ENCODE measurements around the gene TYSND1. TPM values are rescaled to one million over a fixed set of nuclear protein-coding genes. Genes with fewer than 3 reads are reported as not detected.

TYSND1 gene
- total RNA-seq, 1 donor from 2014 or later, result 17.5 TPM

DNA sequence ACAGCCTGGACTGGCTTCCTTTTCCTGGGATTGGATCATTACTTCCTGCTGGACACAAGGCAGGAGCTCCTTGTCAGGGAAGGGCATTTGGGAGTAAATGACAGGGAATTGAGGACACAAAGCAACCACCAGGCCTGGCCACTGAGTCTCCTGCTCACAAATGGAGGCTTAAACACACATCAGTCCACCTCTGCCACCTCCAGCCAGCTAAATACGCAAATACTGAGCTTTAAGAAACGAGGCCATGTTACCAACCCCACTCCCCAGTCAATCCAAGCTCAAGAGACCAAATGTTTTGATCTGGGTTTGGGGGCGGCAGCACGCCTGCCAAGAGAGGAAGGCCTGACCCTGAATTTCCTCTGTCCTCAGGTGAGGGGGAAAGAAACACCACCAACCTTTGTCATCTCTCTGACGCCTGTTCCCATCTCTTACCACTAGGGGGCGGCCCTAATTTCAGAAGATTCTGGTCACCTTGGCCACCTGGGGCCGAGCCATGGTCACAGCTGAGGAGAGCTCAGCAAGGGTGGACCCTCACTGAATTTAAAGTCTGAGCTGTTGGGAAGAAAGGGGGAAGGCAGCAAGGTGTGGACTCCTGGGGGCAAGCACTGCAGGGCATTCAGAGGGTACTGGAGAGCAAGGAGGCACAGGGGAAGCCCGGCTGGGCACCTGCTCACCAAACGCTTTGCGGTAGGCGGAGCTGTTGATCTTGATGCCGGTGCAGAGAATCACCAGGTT, 30.4 kb downstream of the TYSND1 start:
- TF ChIP-seq, protein P1, sequence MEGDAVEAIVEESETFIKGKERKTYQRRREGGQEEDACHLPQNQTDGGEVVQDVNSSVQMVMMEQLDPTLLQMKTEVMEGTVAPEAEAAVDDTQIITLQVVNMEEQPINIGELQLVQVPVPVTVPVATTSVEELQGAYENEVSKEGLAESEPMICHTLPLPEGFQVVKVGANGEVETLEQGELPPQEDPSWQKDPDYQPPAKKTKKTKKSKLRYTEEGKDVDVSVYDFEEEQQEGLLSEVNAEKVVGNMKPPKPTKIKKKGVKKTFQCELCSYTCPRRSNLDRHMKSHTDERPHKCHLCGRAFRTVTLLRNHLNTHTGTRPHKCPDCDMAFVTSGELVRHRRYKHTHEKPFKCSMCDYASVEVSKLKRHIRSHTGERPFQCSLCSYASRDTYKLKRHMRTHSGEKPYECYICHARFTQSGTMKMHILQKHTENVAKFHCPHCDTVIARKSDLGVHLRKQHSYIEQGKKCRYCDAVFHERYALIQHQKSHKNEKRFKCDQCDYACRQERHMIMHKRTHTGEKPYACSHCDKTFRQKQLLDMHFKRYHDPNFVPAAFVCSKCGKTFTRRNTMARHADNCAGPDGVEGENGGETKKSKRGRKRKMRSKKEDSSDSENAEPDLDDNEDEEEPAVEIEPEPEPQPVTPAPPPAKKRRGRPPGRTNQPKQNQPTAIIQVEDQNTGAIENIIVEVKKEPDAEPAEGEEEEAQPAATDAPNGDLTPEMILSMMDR (conservative IDR thresholded peaks at IDR 0.05), result peak; percentile 92
- H3K27me3 Mint-ChIP-seq, result no peaks in the 10 kb centered on the region
- H3K36me3 Mint-ChIP-seq, result peaks cover 15% of the 10 kb centered on the region
- H3K4me3 Mint-ChIP-seq, result no peak overlapping the region
- H3K4me1 Mint-ChIP-seq (ENCODE audit: unreplicated experiment), result no peaks in the 10 kb centered on the region
- DNase-seq (ENCODE audit: extremely low spot score, unreplicated experiment), result no peak
- no peaks in the 10 kb centered on the region for H3K9me3 Mint-ChIP-seq
- no peak overlapping the region for H3K27ac Mint-ChIP-seq

DNA sequence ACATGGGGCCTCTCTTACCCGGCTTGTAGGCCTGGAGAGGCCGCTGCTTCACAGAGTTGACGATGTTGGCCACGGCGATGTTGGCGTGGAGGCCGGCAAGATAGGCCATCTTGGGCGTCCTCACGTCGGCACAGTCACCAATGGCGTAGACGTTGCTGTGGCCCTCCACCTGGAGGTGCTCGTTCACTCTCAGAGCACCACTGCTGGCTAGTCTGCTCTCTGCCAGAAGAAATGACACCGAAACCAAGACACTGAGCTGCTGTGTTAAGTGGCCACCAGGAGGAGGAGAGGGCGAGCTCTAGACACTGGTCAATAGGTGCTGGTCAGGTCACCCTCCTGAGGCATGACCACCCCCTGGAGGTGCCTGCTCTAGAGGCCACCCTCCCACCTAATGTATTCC, 31.6 kb downstream of the TYSND1 start:
- TF ChIP-seq, protein P1 (conservative IDR thresholded peaks at IDR 0.05), result no peak
- peaks cover 16% of the 10 kb centered on the region for H3K36me3 Mint-ChIP-seq
- DNase-seq (ENCODE audit: extremely low spot score, unreplicated experiment), result no peak
- H3K9me3 Mint-ChIP-seq, result no peaks in the 10 kb centered on the region
- no peak overlapping the region for H3K27ac Mint-ChIP-seq
- no peak overlapping the region for H3K4me3 Mint-ChIP-seq
- H3K4me1 Mint-ChIP-seq (ENCODE audit: unreplicated experiment), result no peaks in the 10 kb centered on the region
- no peaks in the 10 kb centered on the region for H3K27me3 Mint-ChIP-seq

DNA sequence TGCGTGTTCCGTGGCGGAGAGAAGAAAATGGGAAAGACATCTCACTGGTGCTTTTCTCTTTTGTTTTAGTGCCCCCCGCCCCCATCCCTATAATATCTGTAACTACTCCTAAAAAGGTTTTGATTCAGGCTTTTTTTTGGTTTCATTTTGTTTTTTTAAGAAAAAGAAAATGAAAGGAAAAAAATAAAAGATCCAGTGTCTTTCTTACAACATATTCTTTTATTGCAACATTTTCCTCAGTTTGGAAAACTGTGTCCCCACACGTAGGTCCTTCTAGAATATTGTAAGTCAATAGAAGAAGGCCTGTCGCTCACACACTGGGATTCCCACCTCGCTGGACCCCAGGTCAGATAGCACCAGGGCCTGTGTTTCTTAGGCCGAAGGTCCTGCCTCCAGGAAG, 34.4 kb downstream of the TYSND1 start:
- Mint-ChIP-seq H3K36me3 (peaks cover 22% of the 10 kb centered on the region), H3K27me3 (no peaks in the 10 kb centered on the region), H3K9me3 (no peaks in the 10 kb centered on the region), H3K4me3 (no peak overlapping the region), H3K4me1 (ENCODE audit: unreplicated experiment) (peaks cover 4% of the 10 kb centered on the region), H3K27ac (no peak overlapping the region)
- no peak for DNase-seq (ENCODE audit: extremely low spot score, unreplicated experiment)
- TF ChIP-seq, protein P1 (conservative IDR thresholded peaks at IDR 0.05), result no peak

DNA sequence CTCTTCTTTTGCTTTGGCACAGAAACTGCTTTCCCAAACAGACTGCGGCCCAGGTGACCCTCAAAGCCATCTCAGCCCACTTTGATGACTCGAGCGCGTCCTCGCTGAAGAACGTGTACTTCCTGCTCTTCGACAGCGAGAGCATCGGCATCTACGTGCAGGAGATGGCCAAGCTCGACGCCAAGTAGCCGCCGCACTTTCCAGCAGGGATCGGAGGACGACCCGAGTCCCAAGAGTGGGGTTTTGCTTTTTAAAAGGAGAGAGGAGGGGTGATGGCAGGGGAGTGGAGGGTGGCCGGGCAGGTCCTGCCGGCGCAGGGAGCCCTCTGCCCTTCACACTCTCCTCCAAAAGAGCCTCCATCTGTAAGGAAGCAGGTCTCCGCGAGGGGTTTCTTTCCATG, 35.0 kb downstream of the TYSND1 start:
- DNase-seq (ENCODE audit: extremely low spot score, unreplicated experiment), result no peak
- peaks cover 4% of the 10 kb centered on the region for H3K4me1 Mint-ChIP-seq (ENCODE audit: unreplicated experiment)
- no peaks in the 10 kb centered on the region for H3K27me3 Mint-ChIP-seq
- TF ChIP-seq, protein P1 (conservative IDR thresholded peaks at IDR 0.05), result no peak
- no peak overlapping the region for H3K27ac Mint-ChIP-seq
- H3K4me3 Mint-ChIP-seq, result no peak overlapping the region
- no peaks in the 10 kb centered on the region for H3K9me3 Mint-ChIP-seq
- H3K36me3 Mint-ChIP-seq, result peaks cover 22% of the 10 kb centered on the region

DNA sequence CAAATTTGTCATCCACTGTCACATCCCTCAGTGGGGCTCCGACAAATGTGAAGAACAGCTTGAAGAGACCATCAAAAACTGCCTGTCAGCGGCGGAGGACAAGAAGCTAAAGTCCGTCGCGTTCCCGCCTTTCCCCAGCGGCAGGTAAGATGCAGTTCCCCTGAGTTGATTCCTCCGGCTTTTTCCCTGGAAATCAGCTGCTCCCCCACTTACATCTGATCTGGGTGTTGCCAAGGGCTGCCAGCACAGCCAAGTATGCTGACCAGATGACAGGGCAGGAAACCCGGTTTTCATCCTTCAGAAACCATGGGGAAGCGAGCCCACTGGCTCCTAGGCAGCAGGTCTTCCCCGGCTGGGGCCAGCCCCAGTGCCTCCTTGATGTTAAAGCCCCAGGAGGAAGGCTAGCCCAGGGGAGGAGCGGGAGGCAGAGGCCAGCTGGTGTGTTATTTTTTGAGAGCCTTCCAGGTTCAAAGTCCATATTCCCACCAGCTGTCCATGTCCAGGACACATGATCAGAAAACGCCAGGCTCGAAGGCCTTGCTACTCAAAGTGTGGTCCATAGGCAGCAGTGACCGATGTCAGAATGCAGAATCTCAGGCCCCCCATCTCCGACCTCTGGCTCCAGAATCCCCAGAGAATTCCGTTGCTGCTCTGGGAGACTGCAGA, 37.3 kb downstream of the TYSND1 start:
- Mint-ChIP-seq H3K27ac (no peak overlapping the region), H3K4me3 (no peak overlapping the region), H3K9me3 (no peaks in the 10 kb centered on the region), H3K36me3 (peaks cover 28% of the 10 kb centered on the region), H3K4me1 (ENCODE audit: unreplicated experiment) (peaks cover 19% of the 10 kb centered on the region), H3K27me3 (no peaks in the 10 kb centered on the region)
- TF ChIP-seq, protein P1 (conservative IDR thresholded peaks at IDR 0.05), result no peak
- DNase-seq (ENCODE audit: extremely low spot score, unreplicated experiment), result no peak
